Activated effector memory CD4-positive, alpha-beta T cell treated with anti-CD3 and anti-CD28 coated beads, Interleukin-2, amount 50 U/mL, for 16 hours (primary cell): ENCODE data around the gene CARM1.
"Not testable (repeated sequence)": the region's sequence is repeated elsewhere in the genome, so short reads cannot be mapped to it uniquely, and the experiment has no call there.

Experiments used
- DNase-seq: peaks from one replicate; pipeline ENCODE4 v3.0.0-alpha.2; 2020

Gene CARM1

GRCh38 chr19:10876459-10877240 is 5.3 kb downstream of the CARM1 start:
- DNase-seq = no peak

GRCh38 chr19:10877608-10878007 is 6.3 kb downstream of the CARM1 start:
- not testable (repeated sequence) for DNase-seq

- no peak for DNase-seq
These were observed 6.9 kb downstream of the CARM1 start for GRCh38 chr19:10878253-10878652.

- no peak for DNase-seq
These were observed 10.2 kb downstream of the CARM1 start for GRCh38 chr19:10881403-10882107.

GRCh38 chr19:10882108-10882457 is 10.7 kb downstream of the CARM1 start:
- no peak for DNase-seq

GRCh38 chr19:10884274-10884673 is 12.9 kb downstream of the CARM1 start:
- DNase-seq = no peak

- DNase-seq = no peak
These were observed 14.1 kb downstream of the CARM1 start for GRCh38 chr19:10885201-10886169.

- no peak for DNase-seq
These were observed 16.4 kb downstream of the CARM1 start for GRCh38 chr19:10887616-10888367.

- DNase-seq = no peak
These were observed 17.1 kb downstream of the CARM1 start for GRCh38 chr19:10888421-10888866.

- no peak for DNase-seq
These were observed 18.5 kb downstream of the CARM1 start for GRCh38 chr19:10889880-10890279.

- no peak for DNase-seq
These were observed 20.2 kb downstream of the CARM1 start for GRCh38 chr19:10891405-10892086.

GRCh38 chr19:10892256-10892655 is 20.9 kb downstream of the CARM1 start:
- DNase-seq = no peak

GRCh38 chr19:10894911-10895213 is 23.5 kb downstream of the CARM1 start:
- DNase-seq = no peak

- no peak for DNase-seq
These were observed 24.0 kb downstream of the CARM1 start for GRCh38 chr19:10895363-10895762.

GRCh38 chr19:10895920-10896319 is 24.6 kb downstream of the CARM1 start:
- DNase-seq = no peak

GRCh38 chr19:10896851-10897526 is 25.6 kb downstream of the CARM1 start:
- DNase-seq = no peak

- DNase-seq = no peak
These were observed 27.3 kb downstream of the CARM1 start for GRCh38 chr19:10898633-10899032.

- DNase-seq = no peak
These were observed 27.8 kb downstream of the CARM1 start for GRCh38 chr19:10899151-10899653.

- no peak for DNase-seq
These were observed 36.6 kb downstream of the CARM1 start for GRCh38 chr19:10907925-10908324.

- no peak for DNase-seq
These were observed 37.1 kb downstream of the CARM1 start for GRCh38 chr19:10908380-10908960.
